OCI-LY7 (cell line): ENCODE measurements around the gene POU6F2.

Experiments
- CTCF ChIP-seq: fragments of 200-600 bp; sonication (generic); conservative IDR thresholded peaks from 2 replicates; pipeline ENCODE4 v1.5.1; 2014; ENCODE audit warnings: mild to moderate bottlenecking, antibody characterized with exemption, low read length, moderate library complexity, mixed read lengths
- EZH2phosphoT487 ChIP-seq: fragments of 200-600 bp; sonication (generic); IDR thresholded peaks from 2 replicates; pipeline ENCODE4 v1.6.1; 2018; ENCODE audit warnings: low read depth, borderline replicate concordance, mild to moderate bottlenecking, mixed run types, antibody characterized with exemption, low read length, moderate library complexity, mixed read lengths

GRCh38 chr7:39102234-39102633 is 124.5 kb downstream of the POU6F2 start:
- TF ChIP-seq CTCF, result no peak
- TF ChIP-seq EZH2phosphoT487, result no peak
